GM10248 (cell line): ENCODE measurements around the gene MBNL3.

Experiments used
- CTCF ChIA-PET: fragments of 300-600 bp; sonication (Branson Sonifier 250); formaldehyde crosslinking; extraction: SDS; loops from one replicate; lab custom pipeline; 2021; ENCODE audit warnings: antibody characterized with exemption; lab: Yijun Ruan, JAX
- POLR2A ChIA-PET: fragments of 350-650 bp; sonication (Branson Sonifier 250); formaldehyde crosslinking; extraction: SDS; loops from one replicate; lab custom pipeline; 2020; ENCODE audit warnings: antibody characterized with exemption; lab: Yijun Ruan, JAX
- DNase-seq: peaks from one replicate; pipeline ENCODE4 v3.0.0; 2012; ENCODE audit errors: extremely low spot score
- TF ChIP-seq, protein P1 (sequence below): IDR thresholded peaks from 2 replicates; pipeline ENCODE4 v1.5.1; 2012; ENCODE audit warnings: mild to moderate bottlenecking, low read depth; ENCODE audit errors: extremely low read depth, missing control alignments, control extremely low read depth

The MBNL3 gene

GRCh38 chrX:132518401-132518800, 29.6 kb upstream of the MBNL3 start:
- DNase-seq, result no peak
- CTCF ChIA-PET, result interaction anchor here (1.3 kb wide), 1 partner anchor 54 kb away, joined by 3 read pairs; no protein-coding TSS in a partner anchor
- TF ChIP-seq, protein P1, sequence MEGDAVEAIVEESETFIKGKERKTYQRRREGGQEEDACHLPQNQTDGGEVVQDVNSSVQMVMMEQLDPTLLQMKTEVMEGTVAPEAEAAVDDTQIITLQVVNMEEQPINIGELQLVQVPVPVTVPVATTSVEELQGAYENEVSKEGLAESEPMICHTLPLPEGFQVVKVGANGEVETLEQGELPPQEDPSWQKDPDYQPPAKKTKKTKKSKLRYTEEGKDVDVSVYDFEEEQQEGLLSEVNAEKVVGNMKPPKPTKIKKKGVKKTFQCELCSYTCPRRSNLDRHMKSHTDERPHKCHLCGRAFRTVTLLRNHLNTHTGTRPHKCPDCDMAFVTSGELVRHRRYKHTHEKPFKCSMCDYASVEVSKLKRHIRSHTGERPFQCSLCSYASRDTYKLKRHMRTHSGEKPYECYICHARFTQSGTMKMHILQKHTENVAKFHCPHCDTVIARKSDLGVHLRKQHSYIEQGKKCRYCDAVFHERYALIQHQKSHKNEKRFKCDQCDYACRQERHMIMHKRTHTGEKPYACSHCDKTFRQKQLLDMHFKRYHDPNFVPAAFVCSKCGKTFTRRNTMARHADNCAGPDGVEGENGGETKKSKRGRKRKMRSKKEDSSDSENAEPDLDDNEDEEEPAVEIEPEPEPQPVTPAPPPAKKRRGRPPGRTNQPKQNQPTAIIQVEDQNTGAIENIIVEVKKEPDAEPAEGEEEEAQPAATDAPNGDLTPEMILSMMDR, result no peak
- POLR2A ChIA-PET, result no interaction called here

GRCh38 chrX:132508834-132509233, 20.0 kb upstream of the MBNL3 start:
- DNase-seq, result no peak
- TF ChIP-seq, protein P1, result no peak
- POLR2A ChIA-PET, result no interaction called here
- CTCF ChIA-PET, result no interaction called here

DNA sequence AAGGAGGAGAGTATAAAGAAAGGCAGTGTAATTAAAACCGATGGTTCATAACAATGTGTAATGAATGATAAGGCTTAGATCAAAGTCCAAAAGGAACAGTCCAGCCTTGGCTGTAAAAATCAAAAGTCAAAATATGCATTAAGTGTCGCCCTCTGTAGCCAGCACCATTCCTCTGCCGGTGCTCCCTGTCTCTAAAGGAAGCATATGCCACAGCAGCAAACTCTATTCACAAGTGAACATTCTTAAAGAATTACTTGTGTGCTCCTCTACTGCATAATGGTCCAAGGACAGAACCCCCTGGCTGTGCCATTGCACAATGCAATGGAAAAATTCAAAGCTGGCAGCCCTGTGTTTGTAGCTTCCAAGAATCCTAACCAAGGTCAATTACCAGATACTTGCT, 16.3 kb upstream of the MBNL3 start:
- no peak for DNase-seq
- CTCF ChIA-PET, result no interaction called here

GRCh38 chrX:132504417-132504816, 15.6 kb upstream of the MBNL3 start:
- CTCF ChIA-PET, result no interaction called here
- DNase-seq, result no peak
- TF ChIP-seq, protein P1, result no peak
- POLR2A ChIA-PET, result no interaction called here

More for the DNA sequence above, 16.3 kb upstream of the MBNL3 start:
- TF ChIP-seq, protein P1, result no peak
- POLR2A ChIA-PET, result no interaction called here

GRCh38 chrX:132501606-132502005, 12.8 kb upstream of the MBNL3 start:
- DNase-seq, result no peak
- TF ChIP-seq, protein P1, result no peak
- ChIA-PET CTCF (no interaction called here), POLR2A (no interaction called here)

DNA sequence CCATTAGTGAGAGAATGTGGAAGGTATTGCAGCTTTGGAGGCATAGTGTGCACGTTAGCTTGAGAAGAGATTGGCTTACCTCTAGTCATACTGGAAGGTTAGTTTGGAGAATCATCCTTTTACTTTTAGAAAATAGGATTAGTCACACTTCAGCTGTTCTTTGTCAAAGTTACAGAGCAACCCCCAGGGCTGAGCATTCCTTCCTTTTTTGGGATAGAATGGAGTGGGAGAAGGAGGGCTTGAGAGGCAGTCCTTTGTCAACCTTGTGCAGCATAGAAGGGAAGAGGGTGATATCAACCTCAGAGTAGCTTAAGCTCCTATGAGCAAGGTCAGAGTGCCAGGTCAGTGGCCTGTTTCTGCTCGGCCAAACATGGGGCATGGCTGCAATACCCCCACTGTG, 8.6 kb upstream of the MBNL3 start:
- POLR2A ChIA-PET, result no interaction called here
- no peak for DNase-seq
- CTCF ChIA-PET, result no interaction called here
- TF ChIP-seq, protein P1, result no peak

- TF ChIP-seq, protein P1, result no peak
- ChIA-PET POLR2A (no interaction called here), CTCF (no interaction called here)
Measured at GRCh38 chrX:132493095-132493494, 4.3 kb upstream of the MBNL3 start.

More at GRCh38 chrX:132493095-132493494, 4.3 kb upstream of the MBNL3 start:
- DNase-seq, result no peak
